HG03469 (cell line): ENCODE measurements around the gene SLX4.
A peak's percentile ranks its signal among the peaks of the same experiment; 100 is the strongest.
"Not testable (repeated sequence)": the region's sequence is repeated elsewhere in the genome, so short reads cannot be mapped to it uniquely, and the experiment has no call there.

Experiments
- ATAC-seq: cut with Tn5 transposase; IDR thresholded peaks from one replicate; pipeline ENCODE4 v1.9.1; 2021; ENCODE audit warnings: mild to moderate bottlenecking, moderate library complexity, moderate number of reproducible peaks; ENCODE audit not compliant: unreplicated experiment

SLX4 gene, protein sequence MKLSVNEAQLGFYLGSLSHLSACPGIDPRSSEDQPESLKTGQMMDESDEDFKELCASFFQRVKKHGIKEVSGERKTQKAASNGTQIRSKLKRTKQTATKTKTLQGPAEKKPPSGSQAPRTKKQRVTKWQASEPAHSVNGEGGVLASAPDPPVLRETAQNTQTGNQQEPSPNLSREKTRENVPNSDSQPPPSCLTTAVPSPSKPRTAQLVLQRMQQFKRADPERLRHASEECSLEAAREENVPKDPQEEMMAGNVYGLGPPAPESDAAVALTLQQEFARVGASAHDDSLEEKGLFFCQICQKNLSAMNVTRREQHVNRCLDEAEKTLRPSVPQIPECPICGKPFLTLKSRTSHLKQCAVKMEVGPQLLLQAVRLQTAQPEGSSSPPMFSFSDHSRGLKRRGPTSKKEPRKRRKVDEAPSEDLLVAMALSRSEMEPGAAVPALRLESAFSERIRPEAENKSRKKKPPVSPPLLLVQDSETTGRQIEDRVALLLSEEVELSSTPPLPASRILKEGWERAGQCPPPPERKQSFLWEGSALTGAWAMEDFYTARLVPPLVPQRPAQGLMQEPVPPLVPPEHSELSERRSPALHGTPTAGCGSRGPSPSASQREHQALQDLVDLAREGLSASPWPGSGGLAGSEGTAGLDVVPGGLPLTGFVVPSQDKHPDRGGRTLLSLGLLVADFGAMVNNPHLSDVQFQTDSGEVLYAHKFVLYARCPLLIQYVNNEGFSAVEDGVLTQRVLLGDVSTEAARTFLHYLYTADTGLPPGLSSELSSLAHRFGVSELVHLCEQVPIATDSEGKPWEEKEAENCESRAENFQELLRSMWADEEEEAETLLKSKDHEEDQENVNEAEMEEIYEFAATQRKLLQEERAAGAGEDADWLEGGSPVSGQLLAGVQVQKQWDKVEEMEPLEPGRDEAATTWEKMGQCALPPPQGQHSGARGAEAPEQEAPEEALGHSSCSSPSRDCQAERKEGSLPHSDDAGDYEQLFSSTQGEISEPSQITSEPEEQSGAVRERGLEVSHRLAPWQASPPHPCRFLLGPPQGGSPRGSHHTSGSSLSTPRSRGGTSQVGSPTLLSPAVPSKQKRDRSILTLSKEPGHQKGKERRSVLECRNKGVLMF (N-terminal part only)

DNA sequence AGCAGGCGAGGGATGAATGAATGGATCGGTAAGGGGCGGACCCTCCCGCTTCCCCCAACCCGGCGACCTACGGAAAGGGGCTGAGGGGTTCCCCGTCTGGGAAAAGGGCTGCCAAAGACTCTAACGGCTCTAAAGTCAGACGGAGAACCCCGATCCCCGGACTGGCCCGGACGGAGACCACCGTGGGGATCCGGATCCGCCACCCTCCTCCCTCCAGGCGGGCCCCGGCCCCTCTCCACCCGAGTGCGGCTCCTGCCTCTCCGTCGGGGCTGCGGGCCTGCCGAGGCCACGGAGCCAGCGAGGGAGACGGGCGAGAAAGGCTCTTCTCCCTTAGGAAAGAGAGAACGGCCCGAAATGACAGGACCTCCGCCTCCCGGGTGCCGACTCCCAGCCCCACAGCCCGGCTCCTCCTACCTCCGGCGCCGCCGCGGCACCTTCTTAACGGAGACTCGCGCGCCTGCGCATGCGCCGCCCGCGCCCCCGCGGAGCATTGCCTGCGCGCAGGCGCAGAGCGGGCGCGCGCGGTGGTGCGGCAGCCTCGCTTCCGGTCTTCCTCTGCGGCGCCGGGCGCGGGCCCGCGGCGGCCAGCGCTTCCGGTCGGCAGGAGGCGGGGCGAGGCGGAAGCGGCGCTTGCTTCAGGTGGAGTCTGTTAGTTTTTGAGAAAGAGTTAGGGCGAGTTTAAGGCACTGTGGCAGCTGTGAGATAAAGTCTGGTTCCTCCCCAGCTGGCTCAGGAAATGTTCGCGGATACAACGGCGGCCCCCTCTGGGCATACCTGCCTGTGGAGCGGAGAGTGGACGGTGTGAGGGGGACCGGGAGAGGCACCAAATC, at the start of gene SLX4:
SLX4 (minus strand) TSS at position 461 of the 830 bp plus-strand sequence. CDS start 2,642 bp downstream, outside the sequence.
- ATAC-seq = peak; percentile 69

GRCh38 chr16:3659251-3659650, 47.8 kb upstream of the SLX4 start:
- no peak for ATAC-seq

DNA sequence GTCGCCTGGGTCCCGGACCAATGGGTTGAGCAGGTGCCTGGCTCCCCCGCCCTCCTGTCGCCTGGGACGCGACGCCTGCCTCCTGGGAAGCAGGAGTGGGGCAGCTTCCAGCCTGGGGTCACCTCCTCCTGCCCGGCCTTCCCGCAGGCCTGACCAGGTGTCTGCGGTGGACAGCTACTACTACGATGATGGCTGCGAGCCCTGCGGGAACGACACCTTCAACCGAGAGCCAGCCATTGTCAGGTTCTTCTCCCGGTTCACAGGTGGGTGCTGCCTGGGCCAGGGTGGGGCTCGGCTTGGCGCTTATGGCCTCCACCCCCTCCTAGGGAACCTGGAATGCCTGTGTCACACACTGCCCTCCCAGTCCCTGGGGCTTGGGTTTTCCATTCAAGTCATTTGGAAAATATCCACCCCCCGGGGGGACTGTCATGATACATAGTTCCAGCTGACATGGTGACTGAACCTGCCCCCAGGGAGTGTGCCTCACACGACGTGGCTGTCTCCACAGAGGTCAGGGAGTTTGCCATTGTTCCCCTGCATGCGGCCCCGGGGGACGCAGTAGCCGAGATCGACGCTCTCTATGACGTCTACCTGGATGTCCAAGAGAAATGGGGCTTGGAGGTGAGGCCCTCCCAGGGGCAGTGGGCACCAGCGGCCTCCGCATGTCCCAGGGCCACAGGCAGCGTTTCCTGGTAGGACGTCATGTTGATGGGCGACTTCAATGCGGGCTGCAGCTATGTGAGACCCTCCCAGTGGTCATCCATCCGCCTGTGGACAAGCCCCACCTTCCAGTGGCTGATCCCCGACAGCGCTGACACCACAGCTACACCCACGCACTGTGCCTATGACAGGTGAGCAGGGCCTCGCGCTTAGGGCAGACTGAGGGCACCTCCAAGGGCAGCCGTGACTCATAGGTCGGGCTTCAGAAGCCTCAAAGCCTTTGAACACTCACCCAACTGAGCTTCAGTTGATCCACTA, 45.4 kb upstream of the SLX4 start:
- no peak for ATAC-seq

DNA sequence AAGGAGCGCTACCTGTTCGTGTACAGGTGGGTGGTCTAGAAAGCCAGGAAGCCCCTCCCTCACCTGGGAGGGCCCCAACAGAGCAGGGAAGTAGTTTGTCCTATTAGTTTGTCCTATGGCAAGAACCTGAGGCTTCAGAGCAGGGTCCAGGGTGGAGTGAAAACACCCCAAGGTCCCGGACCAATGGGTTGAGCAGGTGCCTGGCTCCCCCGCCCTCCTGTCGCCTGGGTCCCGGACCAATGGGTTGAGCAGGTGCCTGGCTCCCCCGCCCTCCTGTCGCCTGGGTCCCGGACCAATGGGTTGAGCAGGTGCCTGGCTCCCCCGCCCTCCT, 44.7 kb upstream of the SLX4 start:
- ATAC-seq = not testable (repeated sequence)

DNA sequence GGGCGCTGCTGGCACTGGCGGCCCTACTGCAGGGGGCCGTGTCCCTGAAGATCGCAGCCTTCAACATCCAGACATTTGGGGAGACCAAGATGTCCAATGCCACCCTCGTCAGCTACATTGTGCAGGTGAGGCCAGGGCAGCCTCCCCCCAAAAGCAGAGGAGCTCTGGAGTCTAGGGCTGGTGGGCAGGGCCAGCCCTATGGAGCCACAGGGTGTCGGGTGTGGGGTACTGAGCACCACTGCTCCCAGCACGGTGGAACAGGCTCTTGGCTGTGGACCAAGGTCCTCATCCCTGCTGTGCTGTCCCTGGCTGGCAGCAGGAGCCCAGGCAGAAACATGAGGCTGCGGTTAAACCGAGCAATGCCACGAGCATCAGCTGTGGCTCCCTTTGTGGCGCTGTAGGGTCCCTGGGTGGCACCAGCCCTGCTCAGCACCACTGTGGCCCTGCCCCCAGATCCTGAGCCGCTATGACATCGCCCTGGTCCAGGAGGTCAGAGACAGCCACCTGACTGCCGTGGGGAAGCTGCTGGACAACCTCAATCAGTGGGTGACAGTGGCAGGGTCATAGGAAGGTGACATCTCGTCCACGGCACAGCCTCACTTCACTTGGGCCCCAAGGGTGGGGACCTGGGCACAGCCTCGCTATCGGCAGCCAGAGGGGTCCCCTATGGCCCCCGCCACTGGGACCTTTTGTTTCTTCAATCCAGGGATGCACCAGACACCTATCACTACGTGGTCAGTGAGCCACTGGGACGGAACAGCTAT, 44.2 kb upstream of the SLX4 start:
- ATAC-seq = no peak

DNA sequence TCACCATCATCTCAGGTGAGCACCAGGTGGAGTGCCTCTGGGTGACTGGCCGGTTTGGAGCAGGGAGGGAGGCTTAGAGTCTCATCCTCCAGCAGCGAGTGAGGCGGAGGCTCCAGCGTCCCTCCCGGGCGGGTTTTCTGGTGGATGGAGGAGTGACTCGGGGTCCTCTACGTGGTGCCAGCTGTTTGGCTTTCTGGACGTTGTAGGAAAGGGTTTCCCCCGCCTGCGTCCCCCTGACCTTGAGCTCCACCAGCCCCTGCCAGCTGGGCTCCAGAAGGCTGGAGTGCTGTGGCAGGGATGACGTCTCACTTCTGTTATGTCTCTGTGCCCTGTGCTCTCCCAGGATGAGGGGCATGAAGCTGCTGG, 43.6 kb upstream of the SLX4 start:
- no peak for ATAC-seq

- no peak for ATAC-seq
These were observed 43.0 kb upstream of the SLX4 start, which contains the start of gene DNASE1 for GRCh38 chr16:3654249-3654991. Gene DNASE1 (plus strand): TSS chr16:3654691. CDS start chr16:3655374, 683 bp downstream.

DNA sequence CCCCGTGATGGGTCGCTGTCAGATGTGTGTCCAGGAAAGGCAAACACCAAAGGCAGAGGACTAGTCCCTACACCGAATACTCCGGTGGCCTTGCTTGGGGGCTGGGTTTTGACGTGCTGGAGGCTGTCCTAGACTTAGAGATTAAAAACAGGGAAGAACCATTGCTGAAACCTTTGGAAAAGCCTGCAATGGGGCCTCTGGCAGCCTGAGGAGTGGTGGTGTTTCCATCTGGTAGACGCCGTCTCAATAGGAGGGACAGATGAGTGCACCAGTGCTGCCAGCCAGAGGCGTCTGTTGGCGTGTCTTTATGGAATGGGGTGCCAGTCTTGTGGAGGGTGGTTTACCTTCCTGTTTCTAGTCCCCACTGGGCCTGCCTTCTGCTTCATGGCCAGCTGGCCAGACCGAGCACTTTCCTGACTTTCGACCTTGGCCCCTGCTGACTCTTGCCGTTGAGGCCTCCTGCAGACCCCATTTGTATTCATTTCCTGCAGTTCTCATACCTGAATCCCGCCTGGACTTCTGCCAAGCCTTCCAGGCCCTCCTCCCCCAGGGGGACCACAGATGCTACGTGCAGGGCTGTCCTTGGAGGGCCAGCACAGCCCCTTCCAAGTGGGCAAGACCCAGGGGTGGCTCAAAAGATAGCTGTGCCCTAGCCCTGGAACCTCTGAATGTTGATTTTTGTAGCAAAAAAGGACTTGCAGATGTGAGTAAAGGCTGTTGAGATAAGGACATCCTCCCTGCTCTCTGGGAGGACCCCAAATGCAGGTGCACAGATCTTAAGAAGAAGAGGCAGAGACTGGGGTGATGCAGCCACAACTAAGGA, 41.2 kb upstream of the SLX4 start:
- ATAC-seq = no peak

- ATAC-seq = no peak
These were observed 40.3 kb upstream of the SLX4 start for GRCh38 chr16:3651461-3652372.

- no peak for ATAC-seq
These were observed 39.3 kb upstream of the SLX4 start for GRCh38 chr16:3650631-3651265.

DNA sequence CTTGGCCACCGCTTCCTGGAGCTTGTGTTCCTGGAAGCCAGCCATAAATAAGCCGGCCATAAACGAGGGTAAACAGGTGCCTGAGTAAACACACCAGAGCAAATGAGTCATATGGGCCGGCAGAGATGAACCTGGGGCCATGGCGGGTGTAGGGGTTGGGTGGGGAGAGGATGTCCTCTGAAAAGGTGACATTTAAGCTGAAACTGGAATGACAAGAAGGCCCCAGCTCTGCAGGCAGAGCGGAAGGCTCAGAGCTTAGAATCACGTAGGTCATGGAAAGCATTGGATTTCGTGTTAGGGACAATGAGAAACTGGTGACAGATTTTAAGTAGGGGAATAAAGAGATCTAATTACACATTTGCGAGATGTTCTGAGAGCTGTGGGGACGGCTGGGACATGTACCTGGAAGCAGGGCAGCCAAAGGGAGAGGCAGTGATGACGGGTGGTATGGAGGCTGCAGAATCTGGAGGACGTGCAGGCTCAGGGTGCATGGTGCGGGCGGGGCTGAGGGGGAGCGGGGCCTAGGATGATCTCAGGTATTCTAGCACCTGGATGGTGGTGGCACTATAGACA, 35.0 kb upstream of the SLX4 start:
- no peak for ATAC-seq

- no peak for ATAC-seq
These were observed 34.3 kb upstream of the SLX4 start for GRCh38 chr16:3645504-3646347.

DNA sequence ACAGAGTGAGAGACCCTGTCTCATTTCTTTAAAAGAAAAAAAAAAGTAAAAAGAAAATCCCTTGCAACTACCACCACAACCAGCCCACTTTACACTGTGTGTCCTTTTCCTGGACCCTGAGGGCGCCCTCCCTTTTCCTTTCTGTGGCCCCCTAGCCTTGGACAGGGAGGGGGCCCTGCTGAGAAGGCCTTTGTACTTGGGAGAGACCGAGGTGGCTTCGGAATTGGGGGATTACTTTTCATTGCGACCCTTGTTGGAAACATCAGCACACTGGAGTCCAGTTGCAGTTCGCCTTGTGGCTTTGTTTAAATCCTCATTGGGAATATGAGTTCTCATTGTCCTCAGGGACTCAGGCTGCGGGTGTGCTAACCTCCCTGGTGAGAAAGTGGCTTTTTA, 33.7 kb upstream of the SLX4 start:
- no peak for ATAC-seq

DNA sequence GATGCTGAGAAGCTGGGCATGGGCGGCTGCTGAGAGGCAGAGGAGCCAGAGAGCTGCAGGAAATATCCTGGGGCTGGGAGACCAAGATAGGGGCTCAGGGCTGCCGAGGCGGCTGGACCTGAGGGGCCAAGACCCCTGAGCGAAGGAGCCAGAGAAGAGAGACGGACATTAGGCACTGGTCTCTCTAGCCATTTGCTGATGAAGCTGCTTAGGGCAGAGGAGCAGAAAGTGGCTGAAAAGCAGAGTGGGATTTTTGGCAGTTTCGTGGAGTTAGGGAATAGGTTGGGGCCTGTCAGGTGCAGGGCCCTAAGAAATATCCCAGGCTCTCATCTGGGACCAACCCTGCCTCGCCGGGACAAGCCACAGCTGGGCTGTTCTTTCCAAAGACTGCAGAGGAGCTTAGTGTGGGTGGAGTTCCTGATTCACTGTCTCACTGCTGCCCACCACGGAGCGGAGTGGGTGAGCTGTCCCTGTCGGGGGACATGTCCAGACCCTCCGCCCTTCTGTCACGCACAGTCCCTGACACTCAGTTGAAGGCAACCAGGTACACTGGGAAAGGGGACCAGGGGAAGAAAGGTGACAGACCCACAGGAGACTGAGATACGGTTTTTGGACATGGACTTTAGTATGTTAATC, 31.8 kb upstream of the SLX4 start:
- ATAC-seq = no peak
